Measurements from ENCODE around the gene G6PC3. TPM values are rescaled to one million over a fixed set of nuclear protein-coding genes. Genes with fewer than 3 reads are reported as not detected.

G6PC3 gene
- total RNA-seq, 1 experiment from 2014 or later = 105 TPM

- H3T11ph ChIP-seq (ENCODE audit: low read length) = no peak overlapping the region
- H2BK120ac ChIP-seq (ENCODE audit: low read depth, low read length, poor library complexity, severe bottlenecking) = no peak overlapping the region
Measured at GRCh38 chr17:44022246-44022645, 48.3 kb upstream of the G6PC3 start.

More at GRCh38 chr17:44022246-44022645, 48.3 kb upstream of the G6PC3 start:
- WGBS (ENCODE audit: extremely low coverage, insufficient read length, low lambda C conversion rate) = no CpG with 5 or more reads among the region's 2 CpGs
- no peaks in the 10 kb centered on the region for H3K4me1 Mint-ChIP-seq
- Histone ChIP-seq H3K23me2 (ENCODE audit: insufficient read length, low read depth, low read length, poor library complexity, severe bottlenecking) (no peaks in the 10 kb centered on the region), H3K4ac (ENCODE audit: low read depth, low read length) (no peak overlapping the region), H3K9me3 (ENCODE audit: control insufficient read depth, low read depth, low read length) (no peaks in the 10 kb centered on the region), H2BK20ac (ENCODE audit: low read depth, low read length, poor library complexity, severe bottlenecking) (no peak overlapping the region), H3K56ac (ENCODE audit: insufficient read length, low read depth, low read length) (no peak overlapping the region), H3K9ac (ENCODE audit: extremely low read depth, insufficient read length, low read length) (no peak overlapping the region), H3K4me1 (ENCODE audit: insufficient read depth, low read length) (no peaks in the 10 kb centered on the region), H4K5ac (ENCODE audit: insufficient read length, low read depth, low read length) (no peak overlapping the region), H3K18ac (ENCODE audit: insufficient read length, low read depth, low read length) (no peak overlapping the region), H3K23ac (ENCODE audit: insufficient read length, low read depth, low read length) (no peak overlapping the region), H4K91ac (ENCODE audit: insufficient read length, low read depth, low read length) (no peak overlapping the region), H2AK5ac (ENCODE audit: insufficient read length, low read length) (no peak overlapping the region), H3K14ac (ENCODE audit: insufficient read depth, low read length) (no peak overlapping the region), H3K79me1 (ENCODE audit: insufficient read depth, low read depth, low read length, poor library complexity, severe bottlenecking) (no peaks in the 10 kb centered on the region), H2BK5ac (ENCODE audit: insufficient read length, low read length) (no peak overlapping the region), H3K27ac (ENCODE audit: insufficient read length, low read depth, low read length) (no peak overlapping the region), H2BK15ac (ENCODE audit: low read depth, low read length) (no peak overlapping the region), H3K4me2 (ENCODE audit: insufficient read depth, insufficient read length, low read length) (no peak overlapping the region), H4K8ac (replicated peaks; ENCODE audit: insufficient read length, low read depth, low read length) (no peak overlapping the region), H2BK12ac (ENCODE audit: insufficient read length, low read depth, low read length) (no peak overlapping the region), H4K20me1 (ENCODE audit: control insufficient read depth, insufficient read depth, insufficient read length) (no peaks in the 10 kb centered on the region), H2AFZ (ENCODE audit: low read length) (no peak overlapping the region), H3K27me3 (ENCODE audit: insufficient read depth, low read length) (no peaks in the 10 kb centered on the region), H3K79me2 (ENCODE audit: insufficient read depth, low read length) (no peaks in the 10 kb centered on the region)
- H3K36me3 Mint-ChIP-seq (ENCODE audit: insufficient read depth in 1 of 3, low read depth in 3 of 3) = peaks cover 2 to 26% (median 8%) of the 10 kb centered on the region in 3 experiments; a peak in 3 of 7 replicates
- 0 out of 7 replicates have a peak overlapping the region, but pooled peaks of 1 of the 3 experiments have one; percentile 33 for H3K27ac Mint-ChIP-seq
- H3K9me3 Mint-ChIP-seq = no peaks in the 10 kb centered on the region
- no peak for DNase-seq
- TF ChIP-seq CTCF (conservative IDR thresholded peaks at IDR 0.05) = no peak
- no peaks in the 10 kb centered on the region for H3K27me3 Mint-ChIP-seq (ENCODE audit: low read depth)
- H3K4me3 Mint-ChIP-seq = no peak overlapping the region

Data from H9 (cell line).